GM18867 (cell line): ENCODE measurements around the gene ADGRB2.

ENCODE experiments used
- ATAC-seq: cut with Tn5 transposase; IDR thresholded peaks from one replicate; pipeline ENCODE4 v1.9.1; 2021; ENCODE audit warnings: mild to moderate bottlenecking, moderate library complexity; ENCODE audit not compliant: unreplicated experiment

ADGRB2 gene

GRCh38 chr1:31687601-31688000, 76.5 kb downstream of the ADGRB2 start:
- no peak for ATAC-seq

GRCh38 chr1:31685795-31686194, 78.3 kb downstream of the ADGRB2 start:
- no peak for ATAC-seq

- no peak for ATAC-seq
These were observed 80.1 kb downstream of the ADGRB2 start for GRCh38 chr1:31683997-31684396.

- no peak for ATAC-seq
These were observed 82.7 kb downstream of the ADGRB2 start for GRCh38 chr1:31681415-31681814.

- ATAC-seq: no peak
These were observed 84.4 kb downstream of the ADGRB2 start for GRCh38 chr1:31679676-31680230.

- no peak for ATAC-seq
These were observed 85.0 kb downstream of the ADGRB2 start for GRCh38 chr1:31679091-31679490.

- no peak for ATAC-seq
These were observed 85.5 kb downstream of the ADGRB2 start for GRCh38 chr1:31678681-31679080.

- no peak for ATAC-seq
These were observed 86.2 kb downstream of the ADGRB2 start for GRCh38 chr1:31677949-31678348.

GRCh38 chr1:31677401-31677800, 86.7 kb downstream of the ADGRB2 start:
- ATAC-seq: no peak
